GM19328 (cell line): ENCODE measurements around the gene TACC2.
"Not testable (repeated sequence)": the region's sequence is repeated elsewhere in the genome, so short reads cannot be mapped to it uniquely, and the experiment has no call there.

Experiments used
- ATAC-seq: cut with Tn5 transposase; IDR thresholded peaks from one replicate; pipeline ENCODE4 v1.9.1; 2021; ENCODE audit warnings: mild to moderate bottlenecking, moderate library complexity; ENCODE audit not compliant: unreplicated experiment

TACC2 gene

GRCh38 chr10:121983852-121984251, 5.1 kb upstream of the TACC2 start:
- no peak for ATAC-seq

- ATAC-seq: no peak
Measured at GRCh38 chr10:121984463-121984862, 4.5 kb upstream of the TACC2 start.

- ATAC-seq: no peak
Measured at GRCh38 chr10:121990015-121990677, 1.2 kb downstream of the TACC2 start.

GRCh38 chr10:121991727-121992126, 2.8 kb downstream of the TACC2 start:
- not testable (repeated sequence) for ATAC-seq

GRCh38 chr10:121994429-121994941, 5.5 kb downstream of the TACC2 start:
- no peak for ATAC-seq

GRCh38 chr10:121998462-121998861, 9.5 kb downstream of the TACC2 start:
- ATAC-seq: no peak

- ATAC-seq: no peak
Measured at GRCh38 chr10:121999301-121999700, 10.3 kb downstream of the TACC2 start.

GRCh38 chr10:122001698-122002097, 12.7 kb downstream of the TACC2 start:
- no peak for ATAC-seq

GRCh38 chr10:122007415-122007814, 18.5 kb downstream of the TACC2 start:
- no peak for ATAC-seq

GRCh38 chr10:122010405-122011050, 21.6 kb downstream of the TACC2 start:
- no peak for ATAC-seq

- no peak for ATAC-seq
Measured at GRCh38 chr10:122012731-122013130, 23.8 kb downstream of the TACC2 start.

GRCh38 chr10:122013311-122013780, 24.4 kb downstream of the TACC2 start:
- ATAC-seq: no peak

GRCh38 chr10:122014652-122015248, 25.8 kb downstream of the TACC2 start:
- ATAC-seq: no peak

- ATAC-seq: not testable (repeated sequence)
Measured at GRCh38 chr10:122017926-122018325, 29.0 kb downstream of the TACC2 start.

GRCh38 chr10:122018491-122018890, 29.5 kb downstream of the TACC2 start:
- no peak for ATAC-seq

GRCh38 chr10:122018951-122019413, 30.0 kb downstream of the TACC2 start:
- ATAC-seq: no peak

- no peak for ATAC-seq
Measured at GRCh38 chr10:122019414-122019975, 30.5 kb downstream of the TACC2 start.

GRCh38 chr10:122020226-122020625, 31.3 kb downstream of the TACC2 start:
- ATAC-seq: no peak

GRCh38 chr10:122021379-122021778, 32.4 kb downstream of the TACC2 start:
- no peak for ATAC-seq

GRCh38 chr10:122021828-122022227, 32.9 kb downstream of the TACC2 start:
- no peak for ATAC-seq

- ATAC-seq: no peak
Measured at GRCh38 chr10:122022276-122022675, 33.3 kb downstream of the TACC2 start.
